Measurements from ENCODE around the gene CYP3A5.
"Not testable (repeated sequence)": the region's sequence is repeated elsewhere in the genome, so short reads cannot be mapped to it uniquely, and the experiment has no call there.

CYP3A5 gene

GRCh38 chr7:99642027-99642426 lies 37.8 kb downstream of the CYP3A5 start:
- no peak for DNase-seq (ENCODE audit: low read depth)

- no peak for DNase-seq (ENCODE audit: low read depth)
These were observed 40.5 kb downstream of the CYP3A5 start for GRCh38 chr7:99639267-99639666.

GRCh38 chr7:99638731-99639130 lies 41.1 kb downstream of the CYP3A5 start:
- DNase-seq (ENCODE audit: low read depth), result no peak

GRCh38 chr7:99637414-99637813 lies 42.4 kb downstream of the CYP3A5 start:
- not testable (repeated sequence) for DNase-seq (ENCODE audit: low read depth)

- DNase-seq (ENCODE audit: low read depth), result no peak
These were observed 48.3 kb downstream of the CYP3A5 start for GRCh38 chr7:99631295-99632109.

GRCh38 chr7:99629643-99630042 lies 50.2 kb downstream of the CYP3A5 start:
- no peak for DNase-seq (ENCODE audit: low read depth)

- no peak for DNase-seq (ENCODE audit: low read depth)
These were observed 51.0 kb downstream of the CYP3A5 start for GRCh38 chr7:99628471-99629465.

- no peak for DNase-seq (ENCODE audit: low read depth)
These were observed 52.3 kb downstream of the CYP3A5 start for GRCh38 chr7:99627513-99627912.

DNA sequence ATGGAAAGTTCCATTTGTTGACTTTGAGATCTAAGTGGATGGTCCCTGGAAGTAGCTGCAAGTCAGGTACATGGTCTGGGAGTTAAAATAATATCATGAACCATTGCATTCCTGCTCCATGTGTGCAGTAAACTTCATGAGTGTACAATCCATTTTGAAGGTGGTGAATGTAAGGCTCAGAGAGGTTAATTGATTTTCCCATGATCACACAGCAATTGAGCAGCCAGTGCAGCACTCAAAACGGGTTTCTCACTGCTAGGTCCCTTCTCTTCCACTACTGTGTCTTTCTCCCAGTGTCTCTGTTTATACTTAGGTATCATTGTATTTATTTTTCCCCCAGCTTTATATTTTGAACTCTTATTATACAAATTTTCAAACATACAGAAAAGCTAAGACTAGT lies 53.1 kb downstream of the CYP3A5 start:
- no peak for DNase-seq (ENCODE audit: low read depth)

DNA sequence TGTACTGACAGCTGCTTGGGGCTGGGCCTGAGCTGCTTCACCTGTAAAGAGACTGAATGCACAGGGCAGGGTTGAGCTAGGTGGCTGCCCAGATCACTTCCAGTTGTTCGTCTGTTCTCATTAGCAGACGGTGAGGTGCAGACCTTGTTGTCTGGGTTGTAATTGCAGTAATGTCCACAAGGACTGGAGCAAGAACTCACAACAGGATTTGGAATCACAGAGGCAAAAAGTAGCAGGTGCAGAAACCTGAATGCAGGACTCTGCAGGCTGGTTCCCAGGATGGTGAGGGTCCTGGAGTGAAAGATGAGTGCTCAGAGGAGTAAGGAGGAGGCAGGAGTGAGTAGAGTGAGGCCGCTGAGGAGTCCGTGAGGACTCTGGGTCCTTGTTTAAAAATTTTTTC lies 53.8 kb downstream of the CYP3A5 start:
- DNase-seq (ENCODE audit: low read depth), result no peak

GRCh38 chr7:99625321-99625720 lies 54.5 kb downstream of the CYP3A5 start:
- no peak for DNase-seq (ENCODE audit: low read depth)

DNA sequence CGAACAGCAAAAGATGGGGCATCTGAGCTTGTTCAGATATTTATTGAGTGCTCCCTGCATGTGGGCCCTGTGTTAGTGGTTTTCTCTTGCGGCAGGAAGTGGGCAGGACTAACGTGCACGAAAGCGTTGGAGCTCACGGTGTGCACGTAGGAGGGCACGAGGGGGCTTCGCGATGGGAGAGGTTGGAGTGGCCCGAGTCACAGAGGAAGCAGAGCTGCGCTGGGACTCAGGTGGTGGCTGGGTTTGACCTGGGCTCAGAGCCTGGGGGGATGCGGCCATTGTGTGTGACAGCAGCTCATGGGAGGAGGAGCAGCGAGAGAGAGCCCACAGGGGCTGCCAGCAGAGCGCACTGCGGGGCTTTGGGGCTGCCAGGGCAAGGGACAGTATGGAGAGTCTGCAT lies 55.3 kb downstream of the CYP3A5 start:
- DNase-seq (ENCODE audit: low read depth), result no peak

DNA sequence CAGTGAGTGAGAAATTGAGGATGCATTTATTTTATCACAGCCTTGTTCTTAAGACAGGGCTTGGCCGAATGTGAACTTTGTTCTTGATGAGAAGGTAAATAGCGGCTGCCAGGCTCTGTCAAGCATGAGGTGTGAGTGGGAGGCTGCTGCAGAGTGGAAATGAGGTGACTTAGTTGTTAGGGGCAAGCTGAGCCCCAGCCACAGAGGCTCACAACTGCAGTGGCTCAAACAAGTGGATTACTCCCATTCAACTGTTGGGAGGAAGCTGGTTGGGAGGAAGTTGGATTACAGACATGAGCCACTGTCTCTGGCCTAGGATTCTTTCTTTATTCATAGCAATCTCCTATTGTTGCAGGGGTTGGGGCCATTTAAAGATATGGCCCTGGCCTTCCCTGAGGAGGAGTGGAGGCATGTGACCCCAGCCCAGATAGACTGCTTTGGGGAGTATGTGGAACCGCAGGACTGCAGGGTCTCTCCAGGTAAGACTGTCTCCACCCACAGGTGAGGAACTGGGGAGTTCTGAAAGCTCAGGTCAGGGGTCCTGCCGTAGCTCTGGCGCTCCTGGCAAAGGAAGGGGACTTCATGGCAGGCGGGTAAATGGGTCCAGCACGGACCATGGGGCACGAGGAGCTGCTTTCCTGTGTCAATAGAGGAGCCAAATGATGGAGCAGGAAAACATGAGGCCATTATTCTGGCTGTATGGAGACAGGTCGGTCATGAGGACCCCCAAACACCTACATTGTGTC lies 55.9 kb downstream of the CYP3A5 start:
- DNase-seq (ENCODE audit: low read depth), result no peak

DNA sequence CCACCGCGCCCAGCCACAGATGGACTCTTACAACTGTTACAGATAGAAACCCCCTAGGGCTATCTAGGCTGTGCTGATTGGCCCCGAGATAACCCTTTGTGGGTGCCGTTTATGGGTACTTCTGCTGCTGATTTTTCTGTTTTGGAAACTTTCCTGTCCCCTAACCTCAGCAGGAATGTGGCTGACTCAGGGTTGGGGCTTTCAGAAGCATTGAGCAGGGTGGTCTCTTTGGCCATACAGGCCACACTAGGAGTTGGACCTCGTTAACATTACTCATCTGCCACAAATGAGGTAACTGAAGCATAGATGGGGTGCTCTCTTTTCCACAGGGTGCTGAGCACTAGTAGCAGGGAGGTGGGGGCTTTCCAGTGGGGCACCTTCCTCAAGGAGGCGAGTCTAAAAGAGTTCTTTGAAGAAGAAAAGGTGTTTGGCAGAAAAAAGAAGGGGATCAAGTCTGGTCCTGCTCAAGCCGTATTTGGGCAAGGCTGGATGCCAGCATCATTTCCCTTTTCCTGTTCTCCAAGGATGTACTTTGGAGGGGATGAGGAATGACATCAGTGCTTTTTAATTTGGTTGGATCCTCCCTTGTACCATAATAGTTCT lies 56.6 kb downstream of the CYP3A5 start:
- DNase-seq (ENCODE audit: low read depth), result no peak

- DNase-seq (ENCODE audit: low read depth), result no peak
These were observed 57.2 kb downstream of the CYP3A5 start for GRCh38 chr7:99622596-99622995.

GRCh38 chr7:99621271-99621670 lies 58.5 kb downstream of the CYP3A5 start:
- DNase-seq (ENCODE audit: low read depth), result no peak

GRCh38 chr7:99619571-99620130 lies 60.1 kb downstream of the CYP3A5 start:
- no peak for DNase-seq (ENCODE audit: low read depth)

- peak; percentile 10 for DNase-seq (ENCODE audit: low read depth)
These were observed 61.1 kb downstream of the CYP3A5 start for GRCh38 chr7:99618726-99619125.

DNA sequence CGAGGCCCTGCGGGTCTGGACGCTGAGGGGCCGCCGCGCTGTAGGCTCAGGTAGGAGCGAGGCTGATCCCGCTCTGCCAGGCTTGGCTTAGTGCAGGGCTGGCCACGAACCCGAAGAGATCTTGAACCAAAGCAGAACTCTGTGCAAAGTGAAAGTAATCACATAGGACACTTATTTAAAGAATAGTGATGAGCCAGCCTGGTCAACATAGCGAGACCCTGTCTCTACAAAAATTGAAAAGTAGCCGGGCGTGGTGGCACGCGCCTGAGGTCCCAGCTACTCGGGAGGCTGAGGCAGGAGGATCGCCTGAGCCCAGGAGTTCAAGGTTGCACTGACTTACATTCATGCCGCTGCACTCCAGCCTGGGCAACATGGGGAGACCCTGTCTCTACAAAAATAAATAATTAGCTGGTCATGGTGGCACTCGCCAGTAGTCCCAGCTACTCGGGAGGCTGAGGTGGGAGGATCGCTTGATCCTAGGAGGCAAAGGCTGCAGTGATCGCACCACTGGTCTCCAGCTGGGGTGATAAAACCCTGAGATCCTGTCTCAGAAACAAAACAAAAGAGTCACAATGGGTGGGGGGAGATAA lies 62.5 kb downstream of the CYP3A5 start:
- DNase-seq (ENCODE audit: low read depth), result no peak

DNA sequence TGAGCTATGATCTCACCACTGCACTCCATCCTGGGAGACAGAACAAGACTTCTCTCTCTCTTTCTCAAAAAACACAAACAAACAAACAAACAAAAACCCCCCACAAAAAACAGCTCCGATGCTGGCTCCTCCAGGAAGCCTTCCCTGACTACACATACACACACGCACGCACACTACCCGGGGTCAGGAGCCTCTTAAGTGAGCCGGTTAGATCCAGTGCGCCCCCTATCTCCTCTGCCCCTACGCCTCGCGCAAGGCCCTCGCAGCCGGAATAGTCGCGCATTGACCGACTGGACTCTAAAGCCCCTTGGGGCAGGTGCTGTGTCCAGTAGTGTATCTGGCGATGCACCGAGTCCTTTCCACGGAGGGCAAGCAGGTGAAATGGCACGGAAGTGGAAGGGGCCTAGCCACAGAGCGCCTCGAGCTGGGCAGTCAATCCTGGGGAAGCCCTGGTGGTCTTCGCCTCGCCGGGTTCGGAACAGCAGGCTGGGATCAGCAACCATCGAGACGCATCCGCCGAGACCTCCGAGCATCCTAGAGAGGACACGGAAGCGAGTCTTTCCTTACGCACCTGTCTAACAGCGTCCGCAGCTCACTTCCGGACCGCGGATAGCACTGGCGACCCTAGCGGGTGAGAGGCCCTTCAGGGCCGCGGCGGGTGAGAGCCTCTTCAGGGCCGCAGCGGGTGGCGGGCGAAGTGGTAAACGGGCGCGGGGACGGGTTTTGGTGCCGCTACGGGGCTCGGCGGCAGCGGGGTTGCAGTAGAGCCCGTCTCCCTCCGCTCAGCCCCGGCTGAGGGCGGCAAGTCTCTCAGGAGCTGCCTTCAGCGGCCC lies 63.2 kb downstream of the CYP3A5 start, which contains the start of gene ZSCAN25:
Gene ZSCAN25 (plus strand): TSS at position 588 of the 833 bp plus-strand sequence. CDS start 2,661 bp downstream, outside the sequence.
- DNase-seq (ENCODE audit: low read depth), result peak; percentile 85
